GM19351 (cell line): ENCODE data around the gene FOXO1.

ENCODE experiments used
- ATAC-seq: cut with Tn5 transposase; IDR thresholded peaks from one replicate; pipeline ENCODE4 v1.9.1; 2021; ENCODE audit warnings: mild to moderate bottlenecking, moderate library complexity; ENCODE audit not compliant: unreplicated experiment

Gene FOXO1

DNA sequence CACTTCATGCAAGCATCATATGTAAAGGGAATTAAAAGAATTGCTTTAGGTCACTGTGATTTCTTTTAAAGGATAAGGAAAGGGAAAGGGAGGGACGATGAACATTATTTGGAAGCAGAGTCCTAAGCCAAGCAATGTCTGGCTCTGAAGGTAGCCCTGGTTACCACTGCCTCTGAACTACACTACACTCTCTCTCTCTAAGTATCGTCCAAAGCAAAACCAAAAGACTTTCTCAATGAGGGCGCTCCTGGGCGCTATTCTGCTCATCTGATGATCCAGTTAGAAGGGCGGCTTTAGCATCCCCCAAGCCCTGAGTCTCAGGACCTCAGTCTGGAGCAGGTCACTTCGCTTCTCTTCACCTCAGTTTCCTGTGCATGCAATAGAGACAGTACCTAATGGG lies 26.2 kb downstream of the FOXO1 start:
- ATAC-seq = no peak

DNA sequence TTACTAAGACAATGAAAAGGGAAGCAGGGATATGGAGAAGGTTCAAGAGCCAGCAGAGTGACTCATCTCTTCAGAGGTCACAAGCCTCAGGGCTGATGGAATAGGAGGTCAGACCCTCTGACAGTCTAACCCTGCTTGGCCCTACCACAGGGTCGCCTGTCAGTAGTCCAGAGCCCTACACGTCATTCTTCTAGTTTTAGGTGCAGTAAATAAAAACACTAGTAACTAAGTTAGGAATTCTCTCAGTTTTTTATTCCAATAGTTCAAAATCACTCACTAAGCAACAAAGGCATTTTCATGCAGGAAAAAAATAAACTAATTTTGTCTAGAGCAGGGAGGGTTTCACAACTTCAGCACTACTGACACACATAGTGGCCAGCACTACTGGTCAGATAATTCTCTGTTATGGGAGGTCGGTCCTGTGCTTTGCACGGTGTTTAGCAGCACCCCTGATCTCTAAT lies 27.2 kb downstream of the FOXO1 start:
- no peak for ATAC-seq

DNA sequence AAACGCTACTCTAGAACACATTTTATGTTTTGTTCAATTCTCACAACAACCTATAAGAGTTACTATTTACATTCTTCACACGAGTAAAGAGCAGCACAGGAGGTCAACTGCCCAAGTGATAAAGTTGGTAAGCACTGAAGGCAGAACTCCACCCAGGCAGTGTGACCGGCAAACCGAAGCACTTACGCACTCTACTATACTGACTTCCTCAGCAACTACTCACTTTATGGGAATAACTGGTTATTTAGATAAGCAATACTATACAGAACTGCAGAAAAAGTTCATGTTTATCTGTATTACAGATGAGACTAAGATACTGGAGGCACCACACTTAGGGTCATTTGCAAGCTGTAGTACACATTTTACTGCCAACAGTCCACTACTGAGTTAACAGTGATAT lies 28.8 kb downstream of the FOXO1 start:
- ATAC-seq = no peak

DNA sequence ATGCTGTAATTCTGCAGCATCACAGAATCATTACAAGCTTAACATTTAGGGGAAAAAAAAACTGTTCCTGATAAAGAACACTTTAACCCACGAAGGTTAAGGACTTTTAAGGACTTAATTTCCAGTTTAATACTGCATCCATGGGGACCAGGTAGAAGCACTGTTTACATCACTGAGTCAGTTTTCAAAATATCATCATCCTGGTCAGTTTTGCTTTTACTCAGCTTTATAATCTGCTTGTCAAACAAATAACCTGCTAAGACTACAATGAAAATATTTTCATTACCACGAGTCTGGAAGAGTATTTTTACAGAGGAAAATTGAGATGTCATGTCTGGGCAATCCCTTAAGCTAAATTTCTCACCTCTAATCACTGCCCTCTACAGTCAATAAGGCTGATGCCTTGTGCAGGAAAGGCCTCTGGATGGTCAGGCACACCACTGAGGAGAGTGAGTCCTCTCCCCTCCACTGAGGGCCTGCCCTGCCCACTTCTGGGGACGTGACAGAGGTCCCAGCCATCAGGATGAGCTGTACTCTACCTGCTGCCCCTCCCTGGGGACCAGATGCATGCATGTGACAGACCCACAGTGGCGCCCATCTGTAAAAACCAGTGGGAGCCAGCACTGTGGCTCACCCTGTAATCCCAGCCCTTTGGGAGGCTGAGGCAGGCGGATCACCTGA lies 31.0 kb downstream of the FOXO1 start:
- no peak for ATAC-seq

DNA sequence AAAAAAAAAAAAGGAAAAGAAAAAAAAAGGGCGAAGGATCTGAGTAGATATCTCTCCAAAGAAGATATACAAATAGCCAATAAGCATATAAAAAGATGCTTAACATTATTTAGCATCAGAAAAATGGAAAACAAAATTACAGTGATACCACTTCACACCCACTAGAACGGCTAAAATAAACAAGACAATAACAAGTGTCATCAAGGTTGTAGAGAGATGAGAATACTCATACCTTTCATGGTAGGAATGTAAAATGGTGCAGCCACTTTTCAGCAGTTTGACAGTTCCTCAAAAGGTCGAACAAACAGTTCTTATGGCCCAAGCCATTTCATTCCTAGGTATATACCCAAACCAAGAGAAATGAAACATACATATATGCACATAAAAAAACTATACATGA lies 33.5 kb downstream of the FOXO1 start:
- ATAC-seq = no peak

DNA sequence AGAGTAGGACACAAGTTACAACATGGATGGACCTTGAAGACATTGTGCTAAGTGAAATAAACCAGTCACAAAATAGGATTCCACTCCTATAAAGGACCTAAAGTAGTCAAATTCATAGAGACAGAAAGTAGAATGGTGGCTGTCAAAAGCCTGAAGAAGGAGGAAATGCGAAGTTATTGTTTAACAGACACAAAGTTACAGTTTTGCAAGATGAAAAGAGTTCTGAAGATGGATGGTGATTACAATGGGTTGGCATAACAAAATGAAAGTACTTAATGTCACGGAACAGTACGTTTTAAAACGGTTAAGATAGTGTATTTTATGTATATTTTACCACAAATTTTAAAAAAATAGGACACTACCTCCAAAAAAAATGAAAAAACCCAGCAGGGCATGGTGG lies 34.8 kb downstream of the FOXO1 start:
- no peak for ATAC-seq

DNA sequence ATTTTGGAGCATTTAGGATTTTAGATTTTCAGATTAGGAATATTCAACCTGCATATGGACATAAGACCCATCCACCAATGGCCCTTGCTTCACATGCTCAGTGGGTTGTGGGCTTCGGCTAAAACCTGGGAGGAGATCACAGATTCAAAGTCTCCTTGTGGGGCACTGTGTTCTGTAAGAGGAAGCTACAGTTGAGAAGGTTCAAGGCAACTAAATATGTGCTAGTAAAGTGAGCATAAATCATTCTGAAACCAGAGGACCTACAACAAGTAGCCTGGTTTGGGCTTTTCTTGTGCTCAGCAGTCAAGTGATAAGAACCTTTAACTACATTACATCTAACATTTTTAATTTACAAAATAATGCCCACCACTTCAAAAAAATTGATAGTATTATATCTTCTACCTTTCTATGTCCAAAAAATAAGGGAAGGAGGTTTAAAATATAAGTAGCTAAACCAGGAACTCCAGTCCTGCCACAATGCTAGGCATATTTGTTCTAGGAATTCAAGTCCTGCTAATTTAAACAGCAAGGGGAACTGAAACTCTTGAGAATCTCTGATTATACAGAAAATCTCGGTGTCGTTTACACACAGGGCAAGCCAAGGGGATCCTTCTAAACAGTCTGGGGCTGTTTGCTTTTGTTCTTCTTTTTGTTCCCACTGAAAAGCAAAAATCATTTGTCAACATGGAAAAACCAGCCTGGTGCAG lies 36.6 kb downstream of the FOXO1 start:
- peak; percentile 84 for ATAC-seq

DNA sequence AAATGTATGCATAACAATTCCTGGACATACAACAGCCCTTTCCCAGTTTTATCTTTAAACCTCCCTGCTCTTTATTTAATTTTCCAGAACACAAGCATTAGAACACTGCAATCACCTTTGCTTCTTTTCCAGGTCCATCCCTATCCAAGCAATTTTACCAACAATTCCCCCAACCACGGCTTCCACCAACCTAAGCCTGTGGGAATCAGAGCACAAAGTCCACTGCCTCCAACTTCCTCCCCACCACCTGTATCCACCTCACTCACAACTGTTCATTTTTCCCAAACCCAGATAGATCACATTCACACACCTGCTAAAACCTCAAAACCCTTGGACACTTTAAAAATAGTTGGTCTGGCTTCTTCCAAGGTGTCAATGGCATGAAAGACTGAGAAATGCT lies 39.5 kb downstream of the FOXO1 start:
- ATAC-seq = no peak

DNA sequence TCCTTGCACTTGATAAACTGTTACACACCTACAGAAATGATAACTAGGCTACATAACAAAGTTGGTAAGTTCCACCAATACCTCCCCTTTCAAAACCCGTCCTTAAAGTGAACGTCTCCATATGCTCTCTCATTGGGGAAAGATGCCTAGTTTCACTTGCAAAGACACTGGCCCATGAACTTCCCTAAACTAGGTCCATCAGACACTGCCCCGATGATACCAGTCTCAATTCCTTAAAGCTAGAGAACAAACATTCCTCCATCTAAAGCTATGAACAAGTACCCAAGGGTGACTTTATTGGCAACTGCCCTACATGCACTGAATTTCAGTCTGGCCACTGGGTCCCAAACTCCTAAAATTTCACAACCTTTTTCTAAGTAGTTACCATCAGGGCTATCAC lies 39.9 kb downstream of the FOXO1 start:
- ATAC-seq = no peak

DNA sequence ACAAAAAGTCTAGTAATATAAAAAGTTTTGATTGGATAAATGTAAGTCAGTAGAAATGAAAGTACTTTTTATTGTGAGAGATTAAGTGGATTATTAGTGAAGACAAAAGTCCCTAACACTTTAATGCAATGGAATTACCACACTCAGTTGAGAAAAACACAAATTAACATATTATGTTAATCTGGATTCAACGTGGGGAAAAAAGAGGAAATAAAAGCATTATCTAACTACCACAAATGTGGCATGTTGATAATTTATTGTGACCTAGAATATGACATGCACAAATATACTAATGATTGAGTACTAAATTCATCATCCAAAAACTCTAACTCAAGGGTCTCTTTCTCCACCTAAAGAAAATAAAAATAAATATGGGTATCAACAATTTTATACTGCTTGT lies 41.5 kb downstream of the FOXO1 start:
- no peak for ATAC-seq

DNA sequence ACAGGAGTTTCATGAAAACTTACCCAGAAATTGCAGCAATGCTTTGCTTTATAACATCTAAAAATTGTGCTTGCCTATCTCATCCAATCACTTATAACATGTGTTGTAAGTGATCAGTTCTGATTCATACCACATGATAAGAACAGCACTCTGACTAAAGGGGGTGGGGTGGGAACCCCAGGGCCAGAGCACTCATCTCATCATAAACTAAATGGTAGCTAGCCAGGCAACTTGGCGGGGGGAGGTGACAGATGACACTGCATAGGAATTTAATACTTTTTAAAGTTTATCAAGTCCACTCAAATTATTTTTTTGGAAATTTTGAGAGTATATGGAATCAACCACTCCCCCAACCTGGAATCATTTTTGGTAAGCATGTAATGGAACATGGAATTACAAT lies 42.1 kb downstream of the FOXO1 start:
- no peak for ATAC-seq

DNA sequence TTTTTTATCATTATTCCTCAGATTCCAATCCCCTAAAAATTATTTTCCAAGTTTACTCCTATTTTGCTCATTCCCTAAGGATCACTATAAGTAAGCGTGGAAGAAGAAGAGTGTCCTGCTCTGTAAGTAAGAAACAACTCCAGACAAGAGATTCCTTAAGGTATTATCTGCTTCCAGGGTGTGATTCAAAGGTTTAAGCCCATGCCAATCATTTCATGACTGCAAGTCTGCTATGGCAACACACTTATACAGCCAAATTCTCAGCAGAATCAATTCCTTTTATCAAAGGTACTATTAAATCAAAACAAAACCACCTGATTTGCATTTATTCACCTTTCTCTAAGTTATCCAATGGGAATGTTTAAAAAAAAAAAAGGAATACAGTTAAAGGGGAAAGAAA lies 43.7 kb downstream of the FOXO1 start:
- no peak for ATAC-seq

DNA sequence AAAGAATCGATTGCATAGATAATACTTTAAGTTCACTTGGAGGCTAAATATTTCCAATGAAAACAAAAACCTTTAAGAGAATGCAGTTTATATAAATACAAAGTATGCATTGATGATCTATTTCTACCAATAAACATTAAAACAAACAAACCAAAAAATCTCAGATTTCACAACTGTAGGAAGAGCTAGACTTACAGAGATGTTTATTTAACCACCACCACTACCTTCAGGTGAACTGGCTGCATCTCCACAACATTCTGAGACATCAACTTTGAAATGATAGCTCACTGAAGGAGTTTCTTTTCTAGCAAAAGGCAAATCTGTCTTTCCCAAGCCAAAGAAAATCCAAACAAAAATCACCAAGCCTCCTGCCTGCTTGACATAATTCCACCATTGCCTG lies 44.2 kb downstream of the FOXO1 start:
- ATAC-seq = no peak

DNA sequence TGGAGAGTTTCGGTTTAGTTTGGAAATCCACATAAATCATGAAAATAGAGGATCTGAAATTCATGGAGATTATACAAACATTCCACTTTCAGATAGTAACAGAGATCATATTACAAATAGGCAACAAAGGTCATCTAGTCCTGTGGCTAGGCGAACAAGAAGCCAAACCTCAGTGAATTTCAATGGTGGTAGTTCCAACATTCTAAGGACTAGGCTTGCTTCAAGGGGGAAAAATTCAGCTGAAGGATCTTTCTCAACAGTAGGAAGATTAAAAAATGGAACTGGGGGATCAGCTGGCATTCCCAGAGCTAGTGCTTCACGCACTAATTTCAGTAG lies 47.0 kb downstream of the FOXO1 start:
- no peak for ATAC-seq

DNA sequence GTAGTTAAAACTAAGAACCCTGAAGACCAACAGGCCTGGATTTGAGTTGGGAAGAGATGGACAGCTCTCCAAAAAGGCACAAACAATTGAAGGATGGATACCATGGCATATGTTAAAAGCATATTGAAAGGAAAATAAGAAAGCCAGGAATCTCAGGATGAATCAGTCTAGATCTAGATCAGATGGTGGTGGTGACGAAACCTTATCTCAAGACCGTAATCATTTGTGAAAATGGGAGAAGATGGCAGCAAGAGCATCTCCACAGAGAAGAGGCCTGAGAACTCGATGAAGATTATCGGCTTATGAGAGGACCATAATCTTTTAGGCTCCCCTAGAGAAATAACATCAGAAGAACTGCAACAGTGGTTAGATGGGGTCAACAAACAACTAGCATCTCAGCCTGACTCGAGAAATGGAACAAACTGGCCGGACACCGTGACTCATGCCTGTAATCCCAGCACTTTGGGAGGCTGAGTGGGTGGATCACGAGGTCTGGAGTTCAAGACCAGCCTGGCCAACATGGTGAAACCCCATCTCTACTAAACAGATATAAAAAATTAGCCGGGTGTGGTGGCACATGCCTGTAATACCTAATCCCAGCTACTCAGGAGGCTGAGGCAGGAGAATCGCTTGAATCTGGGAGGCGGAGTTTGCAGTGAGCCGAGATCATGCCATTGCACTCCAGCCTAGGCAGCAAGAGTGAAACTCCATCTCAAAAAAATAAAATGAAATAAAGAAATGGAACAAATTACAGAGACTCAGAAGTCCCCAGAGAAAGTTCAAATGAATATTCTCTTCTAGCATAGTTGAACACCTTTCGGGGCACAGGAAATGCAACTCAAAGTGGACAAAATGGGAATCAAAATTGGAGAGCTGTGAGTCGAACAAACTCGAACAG lies 47.6 kb downstream of the FOXO1 start:
- ATAC-seq = no peak

DNA sequence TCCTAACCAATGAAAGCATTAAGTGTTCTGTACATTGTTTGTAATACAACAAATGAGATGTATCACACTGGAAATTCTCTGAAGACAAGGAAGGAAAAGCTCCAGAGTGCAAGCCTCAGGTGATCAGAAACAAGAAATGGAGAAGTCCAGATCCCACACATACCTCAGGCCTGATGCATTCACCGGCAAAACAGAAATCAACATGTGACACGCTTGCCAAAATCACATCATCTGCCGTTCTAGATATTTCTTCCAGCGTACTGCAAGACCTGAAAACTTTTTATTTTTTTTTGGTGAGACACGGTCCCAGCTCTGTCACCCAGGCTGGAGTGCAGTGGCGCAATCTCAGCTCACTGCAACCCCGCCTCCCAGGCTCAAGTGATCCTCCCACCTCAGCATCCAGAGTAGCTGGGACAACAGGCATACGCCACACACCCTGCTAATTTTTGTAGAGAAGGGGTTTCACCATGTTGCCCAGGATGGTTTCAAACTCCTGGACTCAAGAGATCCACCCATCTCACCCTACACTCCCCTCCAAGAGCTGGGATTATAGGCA lies 48.6 kb downstream of the FOXO1 start:
- no peak for ATAC-seq

DNA sequence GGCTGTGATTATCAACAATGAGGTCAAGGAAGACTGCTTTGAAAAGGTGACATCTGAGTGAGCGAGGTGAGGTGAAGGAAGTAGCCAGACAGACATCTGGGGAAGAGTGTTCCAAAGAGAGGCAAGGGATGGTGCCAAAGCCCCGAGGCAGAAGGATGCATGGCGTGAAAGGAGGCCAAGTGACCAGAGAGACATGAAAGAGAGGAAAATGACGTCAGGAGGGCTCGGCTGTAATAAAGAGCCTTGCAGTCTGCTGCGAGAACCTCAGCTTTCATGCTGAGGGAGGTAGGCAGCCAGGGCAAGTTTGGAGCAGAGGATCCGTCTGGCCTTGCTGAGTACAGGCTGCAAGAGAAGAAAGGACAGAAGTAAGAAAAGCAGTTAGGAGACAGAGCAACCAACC lies 50.8 kb downstream of the FOXO1 start:
- no peak for ATAC-seq

DNA sequence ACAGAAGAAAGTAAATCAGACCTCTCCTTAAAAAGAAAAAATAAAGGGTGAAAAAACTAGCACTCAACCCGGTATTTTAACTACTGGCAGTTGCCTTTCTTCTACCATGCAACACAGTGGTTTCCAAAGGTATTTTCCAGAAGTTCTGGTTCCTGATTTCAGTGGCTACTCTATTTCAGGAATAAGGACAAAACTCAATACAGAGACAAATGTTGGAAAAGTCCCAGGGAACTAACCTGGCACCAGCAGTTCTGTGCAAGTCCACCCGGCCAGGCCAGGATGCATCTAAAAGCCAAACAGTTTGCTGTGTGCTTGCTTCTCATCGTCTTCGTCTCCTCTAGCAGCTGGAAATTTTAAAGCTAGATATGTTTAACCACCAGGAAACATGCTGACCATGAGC lies 52.5 kb downstream of the FOXO1 start:
- no peak for ATAC-seq

DNA sequence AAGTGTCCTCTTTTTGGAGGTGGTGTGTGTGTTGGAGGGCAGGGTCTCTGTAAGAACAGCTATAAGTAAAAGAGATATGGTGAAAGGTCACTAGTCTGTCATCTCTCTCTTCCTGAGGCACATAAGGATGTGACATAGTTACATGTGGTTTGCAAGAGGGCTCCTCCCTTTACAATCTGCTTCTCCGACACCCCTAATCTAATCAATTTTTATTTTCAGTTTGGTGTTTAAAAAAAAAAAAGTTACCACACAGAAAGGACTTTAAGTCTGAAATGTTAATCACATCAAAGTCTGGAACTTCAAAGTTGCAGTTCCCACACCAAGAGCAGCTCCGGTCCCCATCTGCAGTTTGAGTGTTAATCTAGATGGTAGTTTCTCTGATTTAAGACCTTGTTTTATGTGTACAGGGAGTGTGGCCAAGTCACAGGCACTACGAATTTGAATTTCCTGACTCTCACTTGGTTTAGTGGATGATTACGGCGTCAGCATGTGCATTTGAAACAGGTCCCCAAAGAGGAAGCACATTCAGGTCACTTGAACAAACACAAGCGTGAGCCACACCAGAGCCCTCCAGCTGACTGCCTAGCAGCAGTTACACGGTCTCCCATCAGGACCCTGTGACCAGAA lies 53.1 kb downstream of the FOXO1 start:
- peak; percentile 83 for ATAC-seq

DNA sequence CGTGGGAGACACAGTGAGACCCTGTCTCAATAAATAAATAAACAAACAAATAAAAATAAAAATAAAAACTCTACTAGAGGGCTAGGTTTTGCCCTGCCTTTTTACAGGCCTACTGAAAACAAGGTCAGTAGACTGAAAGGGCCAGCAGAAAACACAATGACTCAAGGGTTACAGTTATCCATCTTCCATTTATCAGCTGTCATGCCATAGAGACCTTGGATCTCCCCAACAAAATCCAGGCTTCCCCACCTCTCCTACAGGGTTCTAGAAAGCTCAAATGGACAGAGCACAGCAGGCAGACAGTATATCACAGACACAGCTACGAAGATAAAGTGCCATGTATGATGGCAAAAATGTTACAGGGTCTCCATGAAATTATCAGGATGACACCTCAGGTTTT lies 54.4 kb downstream of the FOXO1 start:
- ATAC-seq = no peak

DNA sequence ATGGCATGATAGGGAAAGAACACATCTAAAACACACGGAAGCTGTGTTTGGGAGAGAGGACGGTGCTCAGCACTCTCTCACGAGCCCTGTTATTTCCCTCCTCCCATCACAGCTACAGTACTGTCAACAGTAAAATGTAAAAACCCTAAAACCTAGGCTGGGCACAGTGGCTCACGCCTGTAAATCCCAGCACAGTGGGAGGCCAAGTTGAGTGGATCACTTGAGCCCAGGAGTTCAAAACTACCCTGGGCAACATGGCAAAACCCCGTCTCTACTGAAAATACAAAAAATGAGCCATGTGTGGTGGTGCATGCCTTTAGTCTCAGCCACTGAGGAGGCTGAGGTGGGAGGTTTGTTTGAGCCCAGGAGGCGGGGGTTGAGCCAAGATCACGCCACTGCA lies 54.8 kb downstream of the FOXO1 start:
- no peak for ATAC-seq
